ENCODE data around the gene SALL1. TPM values are rescaled to one million over a fixed set of nuclear protein-coding genes. Genes with fewer than 3 reads are reported as not detected.

The SALL1 gene
- total and polyA plus RNA-seq, 2 of the 4 experiments (the other 2 are of a cell fraction), result 0.90 to 5.2 TPM

DNA sequence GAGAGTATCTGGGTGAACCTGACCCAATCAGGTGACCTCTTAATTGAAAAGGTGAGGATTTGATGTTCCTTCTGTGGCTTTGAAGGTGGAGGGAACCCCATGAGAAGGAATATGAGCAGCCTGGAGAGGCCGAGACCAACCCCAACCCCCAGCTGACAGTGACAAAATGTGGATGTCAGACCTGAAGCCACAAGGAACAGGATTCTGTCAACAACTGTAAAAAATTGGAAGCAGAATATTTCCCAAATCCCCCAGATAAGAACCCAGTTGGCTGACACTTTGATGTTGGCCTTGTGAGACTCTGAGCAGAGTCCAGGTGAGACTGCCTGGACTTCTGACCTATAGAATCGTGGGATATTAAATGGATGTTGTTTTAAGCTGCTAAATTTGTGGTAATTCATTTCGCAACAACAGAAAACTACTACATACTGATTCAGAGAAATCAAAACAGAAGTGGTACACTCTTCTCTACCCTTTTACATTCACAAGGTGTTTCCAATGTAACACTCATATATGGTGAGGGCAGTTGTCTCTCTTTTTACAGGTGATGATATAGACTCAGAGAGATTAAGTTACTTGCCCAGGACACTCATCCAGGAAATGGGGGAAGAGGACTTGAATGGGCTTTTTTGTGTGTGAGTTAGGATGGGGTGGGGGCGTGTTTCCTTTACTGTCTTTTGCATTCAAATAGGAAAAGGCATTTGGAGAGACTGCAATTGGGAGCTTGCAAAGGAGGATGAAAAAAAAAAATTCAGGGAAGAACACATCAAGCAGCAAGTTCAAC is 29.8 kb upstream of the SALL1 start:
- TF ChIP-seq SMC3 (IDR thresholded peaks at IDR 0.05; ENCODE audit: low read depth, low read length) (no peak), FOS (IDR thresholded peaks at IDR 0.05; ENCODE audit: low read depth, low read length) (no peak), CEBPB (IDR thresholded peaks at IDR 0.05; ENCODE audit: low read depth, low read length) (peak; percentile 77)
- TF ChIP-seq, protein P1, sequence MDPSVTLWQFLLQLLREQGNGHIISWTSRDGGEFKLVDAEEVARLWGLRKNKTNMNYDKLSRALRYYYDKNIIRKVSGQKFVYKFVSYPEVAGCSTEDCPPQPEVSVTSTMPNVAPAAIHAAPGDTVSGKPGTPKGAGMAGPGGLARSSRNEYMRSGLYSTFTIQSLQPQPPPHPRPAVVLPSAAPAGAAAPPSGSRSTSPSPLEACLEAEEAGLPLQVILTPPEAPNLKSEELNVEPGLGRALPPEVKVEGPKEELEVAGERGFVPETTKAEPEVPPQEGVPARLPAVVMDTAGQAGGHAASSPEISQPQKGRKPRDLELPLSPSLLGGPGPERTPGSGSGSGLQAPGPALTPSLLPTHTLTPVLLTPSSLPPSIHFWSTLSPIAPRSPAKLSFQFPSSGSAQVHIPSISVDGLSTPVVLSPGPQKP (IDR thresholded peaks at IDR 0.05; ENCODE audit: borderline replicate concordance, low read depth, low read length), result no peak
- no peak overlapping the region for H3K56ac ChIP-seq (ENCODE audit: extremely low read depth, insufficient read depth, low read length)
- DNase-seq, result no peak
- no peaks in the 10 kb centered on the region for H3K36me3 ChIP-seq (ENCODE audit: control insufficient read depth, insufficient read depth, low read length)
- H3K4me1 ChIP-seq (ENCODE audit: control insufficient read depth, insufficient read depth, low read length), result peaks cover 12% of the 10 kb centered on the region
- no TSS peak for BruUV-seq (replicated peaks)
- no peak overlapping the region for H2BK15ac ChIP-seq (ENCODE audit: low read depth, low read length)
- H4K5ac ChIP-seq (ENCODE audit: low read depth, low read length), result no peak overlapping the region
- intact Hi-C loops (cut with micrococcal nuclease) (no loop called here), in situ Hi-C loops (cut with MboI; ENCODE audit: low sequenced_read_pairs) (no loop called here), dilution Hi-C loops (cut with HindIII; ENCODE audit: low sequenced_read_pairs, unreplicated experiment) (no loop called here)
- H3K4me3 ChIP-seq (ENCODE audit: insufficient read depth, low read depth, low read length), result no peak overlapping the region
- H3K79me1 ChIP-seq (ENCODE audit: low read depth in 1 of 2, low read length in 2 of 2), result no peaks in the 10 kb centered on the region
- no peak overlapping the region for H3K18ac ChIP-seq (ENCODE audit: low read depth, low read length)
- no peaks in the 10 kb centered on the region for H3K27me3 ChIP-seq (ENCODE audit: control insufficient read depth, insufficient read depth, low read length)
- ChIA-PET POLR2A (ENCODE audit: unreplicated experiment) (interaction anchor here (0.5 kb wide), 1 partner anchor 27 kb away, joined by 6 read pairs; no protein-coding TSS in a partner anchor), CTCF (interaction anchor here (0.7 kb wide), 1 partner anchor 566 kb away, joined by 3 read pairs; no protein-coding TSS in a partner anchor)
- H4K8ac ChIP-seq (ENCODE audit: low read depth in 2 of 2, low read length in 2 of 2), result 0 out of 4 replicates have a peak overlapping the region, but pooled peaks of 1 of the 2 experiments have one; percentile 6
- H3K4me2 ChIP-seq (ENCODE audit: low read depth, low read length), result no peak overlapping the region
- WGBS, 2 experiments (ENCODE audit: extremely low coverage in 2 of 2, insufficient read length in 1 of 2), result no CpG with 5 or more reads among the region's 4 CpGs
- no peaks in the 10 kb centered on the region for H4K20me1 ChIP-seq (ENCODE audit: insufficient read depth, low read length)
- H3K4ac ChIP-seq (ENCODE audit: low read depth, low read length), result no peak overlapping the region
- no peak overlapping the region for H3K9ac ChIP-seq (ENCODE audit: low read depth, low read length)
- H3K9me3 ChIP-seq (ENCODE audit: control insufficient read depth, insufficient read depth, low read length), result no peaks in the 10 kb centered on the region
- H2AK9ac ChIP-seq (replicated peaks; ENCODE audit: low read depth, low read length, poor library complexity), result no peak overlapping the region
- no peak overlapping the region for H2AFZ ChIP-seq (replicated peaks; ENCODE audit: low read length, poor library complexity)
- H2BK20ac ChIP-seq (ENCODE audit: low read depth, low read length), result peak overlapping the region; percentile 13; the same call in 1 of the 2 replicates
- peaks cover 11% of the 10 kb centered on the region for H3K9me1 ChIP-seq (ENCODE audit: insufficient read depth, low read length)
- ATAC-seq (ENCODE audit: low read depth), result no peak
- H2BK120ac ChIP-seq (ENCODE audit: low read depth, low read length), result no peak overlapping the region; the same call in 1 of the 2 replicates
- no peak overlapping the region for H3K14ac ChIP-seq (replicated peaks; ENCODE audit: low read depth, low read length)
- H4K91ac ChIP-seq (ENCODE audit: insufficient read depth, low read depth, low read length), result no peak overlapping the region
- H3K23ac ChIP-seq (ENCODE audit: low read depth, low read length), result no peak overlapping the region
- H3K27ac ChIP-seq (ENCODE audit: insufficient read depth, low read length), result no peak overlapping the region
- H2AK5ac ChIP-seq (ENCODE audit: low read depth, low read length), result no peak overlapping the region
- H2BK5ac ChIP-seq (ENCODE audit: low read depth, low read length, poor library complexity, severe bottlenecking), result no peak overlapping the region
